Pulmonary artery endothelial cell (primary cell): ENCODE results near the gene TSPAN2. TPM values are rescaled to one million over a fixed set of nuclear protein-coding genes. Genes with fewer than 3 reads are reported as not detected.
"Not testable (repeated sequence)": the region's sequence is repeated elsewhere in the genome, so short reads cannot be mapped to it uniquely, and the experiment has no call there.

Experiments used
- DNase-seq: peaks from one replicate; pipeline ENCODE4 v3.0.0-alpha.2; 2011; ENCODE audit warnings: low read depth, low spot score
- total RNA-seq: library from RNA; depleted of rRNA; stranded (reverse); fragments of >200 nt; gene quantifications from 2 replicates; pipeline ENCODE4 v1.2.3, GENCODE V29; 2014

Gene TSPAN2
- total RNA-seq, 1 donor from 2014 or later = 0.86 TPM

GRCh38 chr1:115040501-115040900 lies 48.8 kb downstream of the TSPAN2 start:
- DNase-seq = no peak

GRCh38 chr1:115036814-115037507 lies 52.3 kb downstream of the TSPAN2 start:
- DNase-seq = no peak

- DNase-seq = no peak
Measured at GRCh38 chr1:115035652-115036051, 53.7 kb downstream of the TSPAN2 start.

- DNase-seq = no peak
Measured at GRCh38 chr1:115031595-115031994, 57.7 kb downstream of the TSPAN2 start.

- no peak for DNase-seq
Measured at GRCh38 chr1:115029526-115029925, 59.8 kb downstream of the TSPAN2 start, which contains the start of gene TSHB. TSS of gene TSHB (plus strand) at chr1:115029826. CDS start at chr1:115033363, 3,537 bp downstream.

DNA sequence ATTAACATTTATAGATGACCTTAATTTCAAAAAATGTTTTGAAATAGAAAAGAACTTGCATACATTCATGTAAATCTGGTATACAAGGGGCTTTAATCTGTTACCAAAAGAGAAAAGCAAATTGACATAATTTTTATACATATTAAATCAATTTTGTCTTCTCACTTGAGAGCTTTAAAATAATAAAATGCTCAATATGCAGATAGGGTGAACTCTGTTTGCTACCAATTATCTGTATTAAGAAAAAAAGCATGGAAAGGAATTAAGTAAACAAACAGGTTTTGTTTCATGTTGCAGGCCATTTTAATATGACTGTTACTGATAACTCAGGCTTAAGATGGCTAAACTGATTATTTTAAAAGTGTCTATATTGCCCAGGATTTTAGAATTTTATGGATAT lies 65.7 kb downstream of the TSPAN2 start:
- DNase-seq = no peak

DNA sequence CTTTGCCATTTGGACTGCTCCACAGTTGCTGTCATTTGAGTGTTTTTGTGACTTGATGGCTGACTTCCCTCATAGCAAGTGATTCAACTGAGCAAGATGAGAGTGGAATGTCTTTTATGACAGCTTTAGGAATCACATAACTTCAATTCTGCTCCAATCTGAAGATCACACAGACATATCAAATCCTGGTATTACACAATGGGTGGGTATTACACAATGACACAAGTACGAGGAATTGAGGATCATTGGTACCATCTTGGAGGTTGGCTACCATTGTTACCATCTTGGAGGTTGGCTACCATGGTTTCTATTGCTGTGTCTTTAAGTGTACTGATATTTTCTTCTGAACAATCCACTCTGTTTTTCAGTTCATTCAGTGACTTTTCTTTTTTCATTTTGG lies 68.2 kb downstream of the TSPAN2 start:
- DNase-seq = no peak

GRCh38 chr1:115019549-115019948 lies 69.8 kb downstream of the TSPAN2 start:
- DNase-seq = not testable (repeated sequence)

DNA sequence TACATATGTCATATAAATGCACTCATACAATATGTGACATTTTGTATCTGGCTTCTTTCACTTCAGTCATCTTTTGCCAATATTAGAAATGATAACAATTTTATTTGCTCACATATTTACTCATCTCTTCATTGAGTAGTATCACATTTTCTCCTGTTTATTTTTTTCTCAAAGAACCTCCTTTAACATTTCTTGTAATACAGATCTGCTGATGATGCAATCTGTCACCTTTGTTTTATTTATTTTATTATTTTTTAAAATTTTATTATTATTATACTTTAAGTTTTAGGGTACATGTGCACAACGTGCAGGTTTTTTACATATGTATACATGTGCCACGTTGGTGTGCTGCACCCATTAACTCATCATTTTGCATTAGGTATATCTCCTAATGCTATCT lies 75.5 kb downstream of the TSPAN2 start:
- DNase-seq = no peak

GRCh38 chr1:115012434-115012833 lies 76.9 kb downstream of the TSPAN2 start:
- no peak for DNase-seq

- DNase-seq = no peak
Measured at GRCh38 chr1:115012006-115012405, 77.3 kb downstream of the TSPAN2 start.

- DNase-seq = no peak
Measured at GRCh38 chr1:115006191-115006590, 83.1 kb downstream of the TSPAN2 start.

Other genes starting within 250 kb of the TSPAN2 start
- gene SYCP1, start 234.6 kb downstream of the TSPAN2 start, total RNA-seq = not detected in 2 replicates
- not detected in 2 replicates for gene TSHB, start 59.7 kb downstream of the TSPAN2 start, total RNA-seq
- not detected in 2 replicates for gene NGF, start 248.7 kb upstream of the TSPAN2 start, total RNA-seq